SU-DHL-6 (cell line): Measurements from ENCODE around the gene FGD4.

Source experiments
- EZH2phosphoT487 ChIP-seq: fragments of 200-600 bp; sonication (generic), shearing (Covaris generic); conservative IDR thresholded peaks from 2 replicates; pipeline ENCODE4 v1.6.1; 2018; ENCODE audit warnings: mild to moderate bottlenecking, antibody characterized with exemption, low read length, moderate library complexity, mixed read lengths
- TF ChIP-seq, protein P1 (sequence below): fragments of 200-600 bp; sonication (generic); IDR thresholded peaks from one replicate; pipeline ENCODE4 v1.5.1; 2017; ENCODE audit warnings: antibody characterized with exemption, mild to moderate bottlenecking, low read length, moderate library complexity; ENCODE audit not compliant: insufficient read depth, poor library complexity, severe bottlenecking

DNA sequence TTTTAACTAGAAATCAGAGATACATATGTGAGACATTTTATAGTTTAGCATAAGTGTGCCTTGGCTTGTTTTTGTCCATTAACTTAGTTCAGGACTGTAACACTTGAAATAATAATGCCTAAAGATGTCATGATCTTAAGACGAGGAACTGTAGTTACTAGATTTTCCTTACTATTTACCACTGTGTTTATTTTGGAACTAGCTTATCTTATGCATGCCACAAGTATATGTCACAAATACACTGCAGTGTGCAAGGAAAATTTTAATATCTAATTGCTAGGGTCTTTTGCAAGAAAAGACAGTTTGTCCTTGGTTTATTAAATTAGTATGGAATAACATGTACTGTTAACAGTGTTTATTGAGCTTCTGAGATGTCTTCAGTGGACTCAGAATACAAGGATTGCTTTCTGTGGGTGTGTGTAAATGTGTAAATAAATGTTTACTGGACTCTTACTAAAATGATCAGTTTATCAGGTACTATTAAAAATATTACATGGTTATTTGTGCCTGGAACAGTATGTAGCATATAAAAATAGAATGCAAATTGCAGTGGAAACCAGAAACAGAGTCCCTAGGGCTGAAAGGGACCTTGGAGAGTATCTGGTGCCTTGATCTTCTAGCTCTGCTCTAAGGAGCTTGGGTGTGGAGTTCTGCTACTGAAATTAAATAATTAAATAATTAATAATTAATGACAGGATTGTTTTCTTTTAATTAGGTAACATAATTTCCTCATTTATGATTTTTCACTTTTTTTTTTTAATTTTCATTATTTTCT, 58.1 kb downstream of the FGD4 start:
- TF ChIP-seq, protein P1, sequence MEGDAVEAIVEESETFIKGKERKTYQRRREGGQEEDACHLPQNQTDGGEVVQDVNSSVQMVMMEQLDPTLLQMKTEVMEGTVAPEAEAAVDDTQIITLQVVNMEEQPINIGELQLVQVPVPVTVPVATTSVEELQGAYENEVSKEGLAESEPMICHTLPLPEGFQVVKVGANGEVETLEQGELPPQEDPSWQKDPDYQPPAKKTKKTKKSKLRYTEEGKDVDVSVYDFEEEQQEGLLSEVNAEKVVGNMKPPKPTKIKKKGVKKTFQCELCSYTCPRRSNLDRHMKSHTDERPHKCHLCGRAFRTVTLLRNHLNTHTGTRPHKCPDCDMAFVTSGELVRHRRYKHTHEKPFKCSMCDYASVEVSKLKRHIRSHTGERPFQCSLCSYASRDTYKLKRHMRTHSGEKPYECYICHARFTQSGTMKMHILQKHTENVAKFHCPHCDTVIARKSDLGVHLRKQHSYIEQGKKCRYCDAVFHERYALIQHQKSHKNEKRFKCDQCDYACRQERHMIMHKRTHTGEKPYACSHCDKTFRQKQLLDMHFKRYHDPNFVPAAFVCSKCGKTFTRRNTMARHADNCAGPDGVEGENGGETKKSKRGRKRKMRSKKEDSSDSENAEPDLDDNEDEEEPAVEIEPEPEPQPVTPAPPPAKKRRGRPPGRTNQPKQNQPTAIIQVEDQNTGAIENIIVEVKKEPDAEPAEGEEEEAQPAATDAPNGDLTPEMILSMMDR: no peak
- TF ChIP-seq EZH2phosphoT487: no peak
